K562 (cell line): ENCODE results near the gene ZDHHC15. TPM values are rescaled to one million over a fixed set of nuclear protein-coding genes. Genes with fewer than 3 reads are reported as not detected.

ENCODE experiments used
- ATAC-seq: fragments of 200-7000 bp; cut with Tn5 transposase; 3 replicates; pipeline ENCODE4 v1.9.1; 2020; ENCODE audit warnings: moderate library complexity
- BruUV-seq: library from RNA; stranded (reverse); fragments of 400-500 nt; replicated peaks from 2 replicates; lab custom pipeline; 2021; lab: Mats Ljungman, UMichigan
- CTCF ChIA-PET: fragments of 300-600 bp; formaldehyde crosslinking; extraction: SDS; loops from one replicate; lab custom pipeline; 2021; ENCODE audit warnings: low intra/inter-chr PET ratio; lab: Yijun Ruan, JAX
- POLR2A ChIA-PET: fragments of 300-600, 350-650 bp; sonication (Branson Sonifier 250); formaldehyde crosslinking; extraction: SDS; loops from one replicate; lab custom pipeline; 2021; ENCODE audit warnings: antibody characterized with exemption, inconsistent platforms; lab: Yijun Ruan, JAX
- DNase-seq, 4 experiments: peaks; one replicate each; pipeline versions ENCODE4 v3.0.0 to v3.0.0-alpha.2; 2011 to 2018; ENCODE audit warnings: low spot score in 3 of 4, mixed read lengths in 3 of 4; ENCODE audit errors: extremely low read depth in 1 of 4
- FAIRE-seq: peaks from 2 replicates; lab custom pipeline; 2011; peaks lifted over from hg19 to GRCh38; lab: Jason Lieb, UNC
- H2AFZ ChIP-seq: 2 replicates; pipeline ENCODE4 v1.6.0; 2011; ENCODE audit warnings: low read depth, low read length, control low read depth, inconsistent platforms
- H3K27ac ChIP-seq: fragments of 200-600 bp; 3 replicates; pipeline ENCODE4 v1.8.0; 2011; ENCODE audit warnings: low read depth, mild to moderate bottlenecking, control low read depth, inconsistent platforms, low read length, moderate library complexity, mixed read lengths; ENCODE audit errors: extremely low read depth
- H3K27me3 ChIP-seq, 2 experiments: fragments of 300-600 bp in 1 of 2; 2 replicates in 1 of 2; 3 replicates in 1 of 2; pipeline versions ENCODE4 v1.6.0 to v1.8.0; 2011; ENCODE audit warnings: inconsistent platforms in 2 of 2, low read length in 2 of 2, mild to moderate bottlenecking in 1 of 2, mixed read lengths in 1 of 2, moderate library complexity in 1 of 2; ENCODE audit not compliant: control insufficient read depth in 2 of 2, insufficient read depth in 2 of 2
- H3K36me3 ChIP-seq: fragments of 300-600 bp; 3 replicates; pipeline ENCODE4 v1.8.0; 2011; ENCODE audit warnings: mild to moderate bottlenecking, low read length, inconsistent platforms; ENCODE audit not compliant: control insufficient read depth, insufficient read depth
- H3K4me1 ChIP-seq, 2 experiments: fragments of 200-600 bp in 1 of 2; replicated peaks in 1 of 2; 2 replicates in 1 of 2; 3 replicates in 1 of 2; pipeline versions ENCODE4 v1.5.1 to v1.8.0; 2011; ENCODE audit warnings: inconsistent platforms in 2 of 2, low read length in 2 of 2, mild to moderate bottlenecking in 1 of 2, mixed read lengths in 1 of 2, moderate library complexity in 1 of 2; ENCODE audit not compliant: control insufficient read depth in 2 of 2, insufficient read depth in 2 of 2
- H3K4me2 ChIP-seq: 2 replicates; pipeline ENCODE4 v1.6.1; 2011; ENCODE audit warnings: low read length, control low read depth, inconsistent platforms, mixed read lengths; ENCODE audit not compliant: insufficient read depth
- H3K4me3 ChIP-seq: fragments of 200-600 bp; sonication (generic), shearing (Covaris generic); 2 replicates; pipeline ENCODE4 v1.5.1; 2016; ENCODE audit warnings: control low read depth, inconsistent platforms
- H3K79me2 ChIP-seq: fragments of 200-600 bp; 3 replicates; pipeline ENCODE4 v1.8.0; 2011; ENCODE audit warnings: low read length, inconsistent platforms; ENCODE audit not compliant: control insufficient read depth, insufficient read depth
- H3K9ac ChIP-seq, 2 experiments: 2 replicates each; pipeline versions ENCODE4 v1.6.0 to v1.6.1; 2011; ENCODE audit warnings: low read depth in 2 of 2, low read length in 2 of 2, control low read depth in 1 of 2, inconsistent platforms in 1 of 2, mild to moderate bottlenecking in 1 of 2, mixed read lengths in 1 of 2; ENCODE audit not compliant: insufficient read depth in 1 of 2
- H3K9me1 ChIP-seq: one replicate; pipeline ENCODE4 v1.6.0; 2011; ENCODE audit warnings: inconsistent platforms, mild to moderate bottlenecking, low read length, moderate library complexity; ENCODE audit not compliant: control insufficient read depth, insufficient read depth
- H3K9me3 ChIP-seq: replicated peaks from 2 replicates; pipeline ENCODE4 v1.5.1; 2011; ENCODE audit warnings: low read depth, low read length, inconsistent platforms; ENCODE audit not compliant: control insufficient read depth, insufficient read depth
- H4K20me1 ChIP-seq: replicated peaks from 2 replicates; pipeline ENCODE4 v1.6.1; 2011; ENCODE audit warnings: low read length, inconsistent platforms, mixed read lengths; ENCODE audit not compliant: control insufficient read depth, insufficient read depth
- EWSR1 ChIP-seq: fragments of 450-650 bp; IDR thresholded peaks from 2 replicates; pipeline ENCODE4 v1.6.1; 2018; ENCODE audit warnings: borderline replicate concordance, mild to moderate bottlenecking, low read depth, moderate library complexity; ENCODE audit not compliant: partially characterized antibody
- FOXJ3 ChIP-seq: sonication (generic); formaldehyde crosslinking; IDR thresholded peaks from 2 replicates; pipeline ENCODE4 v1.4.0; 2020; ENCODE audit warnings: mild to moderate bottlenecking, missing genetic modification reagents
- NFATC3 ChIP-seq: fragments of 450-650 bp; IDR thresholded peaks from 2 replicates; pipeline ENCODE4 v1.6.1; 2017; ENCODE audit warnings: mild to moderate bottlenecking
- SRSF3 ChIP-seq: fragments of 200-400 bp; formaldehyde crosslinking; IDR thresholded peaks from 2 replicates; pipeline ENCODE4 v1.6.1; 2016; ENCODE audit warnings: mild to moderate bottlenecking, low read length, moderate library complexity; ENCODE audit not compliant: insufficient read depth
- TARDBP ChIP-seq: fragments of 450-650 bp; IDR thresholded peaks from 2 replicates; pipeline ENCODE4 v1.6.1; 2016
- ZEB2 ChIP-seq: fragments of 450-650 bp; IDR thresholded peaks from 2 replicates; pipeline ENCODE4 v1.6.1; 2016
- ZNF57 ChIP-seq: fragments of 450-650 bp; formaldehyde crosslinking; IDR thresholded peaks from 2 replicates; pipeline ENCODE4 v1.4.0; 2020; ENCODE audit warnings: mild to moderate bottlenecking, moderate library complexity
- ZNF589 ChIP-seq: fragments of 200-800 bp; sonication (Bioruptor generic); IDR thresholded peaks from 2 replicates; pipeline ENCODE4 v1.6.1; 2016; ENCODE audit warnings: low read depth, missing genetic modification characterization, missing compliant biosample characterization
- WGBS: fragments of 100-300 bp; shearing (Covaris generic); methylation state at CpG from one replicate; pipeline ENCODE4 v1.1.6; 2016; ENCODE audit warnings: low coverage, mixed read lengths; ENCODE audit not compliant: insufficient coverage; ENCODE audit errors: missing lambda C conversion rate; 5-methylcytosine and 5-hydroxymethylcytosine counted together
- in situ Hi-C: fragments of 300-500 bp; cut with MboI; formaldehyde crosslinking; loops from 4 replicates; pipeline ENCODE4 v1.15.0; 2018; ENCODE audit warnings: inconsistent platforms, mixed read lengths
- intact Hi-C: fragments of 100-400 bp; cut with micrococcal nuclease; formaldehyde crosslinking; loops from 2 replicates; pipeline ENCODE4 v1.14.2; 2022
- polyA plus RNA-seq, 8 experiments: library from polyadenylated mRNA; depleted of rRNA in 4 of 8; stranded (reverse) in 5 of 8; unstranded in 3 of 8; fragments of >200 nt; fragmentation: Nextera tagmentation in 2 of 8; fragmentation: Illumina TruSeq in 1 of 8; extraction: Ambion mirVana in 2 of 8; extraction: Trizol in 1 of 8; gene quantifications; 2 replicates each; pipeline versions ENCODE4 v1.2.1 to v1.2.3, GENCODE V29; 2011 to 2014; ENCODE audit warnings: inconsistent platforms in 1 of 8, missing spikeins in 1 of 8
- total RNA-seq, 7 experiments: library from RNA; depleted of rRNA in 6 of 7; stranded (reverse); fragments of >200 nt in 6 of 7; fragmentation: Illumina TruSeq in 2 of 7; extraction: Trizol in 2 of 7; gene quantifications; 2 replicates each; pipeline versions ENCODE4 v1.2.1 to v1.2.3, GENCODE V29; 2011 to 2021; ENCODE audit warnings: low replicate concordance in 1 of 7
- TF ChIP-seq, protein P1 (sequence below): sonication (generic); formaldehyde crosslinking; IDR thresholded peaks from 2 replicates; pipeline ENCODE4 v1.8.1; 2023; ENCODE audit warnings: mild to moderate bottlenecking, missing genetic modification reagents
- TF ChIP-seq, protein P2 (sequence below): fragments of 450-650 bp; formaldehyde crosslinking; IDR thresholded peaks from 2 replicates; pipeline ENCODE4 v1.4.0; 2020; ENCODE audit warnings: mild to moderate bottlenecking, mixed read lengths
- TF ChIP-seq, protein P3 (sequence below): fragments of 250-450 bp; sonication (Bioruptor Pico); IDR thresholded peaks from 2 replicates; pipeline ENCODE4 v1.5.0; 2020; ENCODE audit warnings: mild to moderate bottlenecking
- TF ChIP-seq, protein P4 (sequence below): fragments of 450-650 bp; IDR thresholded peaks from 2 replicates; pipeline ENCODE4 v1.6.1; 2016

The ZDHHC15 gene
- total and polyA plus RNA-seq, 9 of the 15 experiments (the other 6 are each of a cell fraction or from before 2014, with no cell fraction given), result 0.01 to 0.07 (median 0.04) TPM; not detected in 4

- TF ChIP-seq EWSR1 (no peak), ZEB2 (no peak), TARDBP (no peak), ZNF589 (CRISPR knock-in tag) (no peak)
- TF ChIP-seq, protein P1, sequence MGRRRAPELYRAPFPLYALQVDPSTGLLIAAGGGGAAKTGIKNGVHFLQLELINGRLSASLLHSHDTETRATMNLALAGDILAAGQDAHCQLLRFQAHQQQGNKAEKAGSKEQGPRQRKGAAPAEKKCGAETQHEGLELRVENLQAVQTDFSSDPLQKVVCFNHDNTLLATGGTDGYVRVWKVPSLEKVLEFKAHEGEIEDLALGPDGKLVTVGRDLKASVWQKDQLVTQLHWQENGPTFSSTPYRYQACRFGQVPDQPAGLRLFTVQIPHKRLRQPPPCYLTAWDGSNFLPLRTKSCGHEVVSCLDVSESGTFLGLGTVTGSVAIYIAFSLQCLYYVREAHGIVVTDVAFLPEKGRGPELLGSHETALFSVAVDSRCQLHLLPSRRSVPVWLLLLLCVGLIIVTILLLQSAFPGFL, result no peak
- TF ChIP-seq, protein P2, sequence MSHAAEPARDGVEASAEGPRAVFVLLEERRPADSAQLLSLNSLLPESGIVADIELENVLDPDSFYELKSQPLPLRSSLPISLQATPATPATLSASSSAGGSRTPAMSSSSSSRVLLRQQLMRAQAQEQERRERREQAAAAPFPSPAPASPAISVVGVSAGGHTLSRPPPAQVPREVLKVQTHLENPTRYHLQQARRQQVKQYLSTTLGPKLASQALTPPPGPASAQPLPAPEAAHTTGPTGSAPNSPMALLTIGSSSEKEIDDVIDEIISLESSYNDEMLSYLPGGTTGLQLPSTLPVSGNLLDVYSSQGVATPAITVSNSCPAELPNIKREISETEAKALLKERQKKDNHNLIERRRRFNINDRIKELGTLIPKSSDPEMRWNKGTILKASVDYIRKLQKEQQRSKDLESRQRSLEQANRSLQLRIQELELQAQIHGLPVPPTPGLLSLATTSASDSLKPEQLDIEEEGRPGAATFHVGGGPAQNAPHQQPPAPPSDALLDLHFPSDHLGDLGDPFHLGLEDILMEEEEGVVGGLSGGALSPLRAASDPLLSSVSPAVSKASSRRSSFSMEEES (CRISPR knock-in tag), result no peak
Measured at GRCh38 chrX:75366861-75367260, 156.0 kb downstream of the ZDHHC15 start (continued).

DNA sequence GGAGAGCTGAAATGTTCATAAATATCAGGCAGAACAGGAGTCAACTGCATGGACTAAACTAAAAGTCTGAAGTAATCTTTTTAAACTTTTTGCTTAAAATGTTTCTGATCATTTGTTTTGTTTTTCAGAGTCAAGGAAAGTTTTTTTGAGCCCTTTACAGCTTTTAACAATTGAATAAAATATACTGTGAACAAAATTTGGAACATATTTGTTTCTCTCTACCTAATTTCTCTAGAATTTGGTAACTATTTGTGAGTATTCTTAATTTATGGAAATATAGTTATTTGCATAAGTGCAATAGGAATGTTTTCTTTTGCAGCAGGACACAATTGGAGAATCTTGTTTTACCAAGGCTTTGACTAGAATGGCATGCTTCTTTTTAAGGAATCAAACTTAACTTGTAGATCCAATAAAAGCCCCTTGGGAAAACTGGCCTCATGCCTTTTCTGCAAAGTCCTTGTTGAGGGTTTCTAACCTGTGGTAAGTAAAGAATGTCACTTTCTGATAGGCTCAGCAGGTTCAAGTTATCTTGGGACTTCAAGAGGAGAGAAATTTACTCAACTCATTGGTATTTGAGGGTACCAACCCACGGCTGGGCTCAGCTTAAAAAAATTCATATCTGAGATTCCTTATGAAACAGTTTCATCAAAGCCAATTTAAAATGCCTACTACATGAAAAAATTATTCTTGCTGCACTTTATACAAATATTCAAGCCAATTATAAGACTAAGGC, 157.4 kb downstream of the ZDHHC15 start:
- Histone ChIP-seq H3K9me1 (no peaks in the 10 kb centered on the region), H3K27ac (no peak overlapping the region), H3K9me3 (no peaks in the 10 kb centered on the region), H3K9ac (no peak overlapping the region), H3K4me1 (no peaks in the 10 kb centered on the region), H4K20me1 (no peaks in the 10 kb centered on the region), H3K79me2 (no peaks in the 10 kb centered on the region), H3K27me3 (no peaks in the 10 kb centered on the region), H2AFZ (no peak overlapping the region), H3K4me2 (no peak overlapping the region), H3K4me3 (no peak overlapping the region), H3K36me3 (no peaks in the 10 kb centered on the region)
- POLR2A ChIA-PET, result no interaction called here
- DNase-seq, result no peak
- ATAC-seq, result no peak
- FAIRE-seq, result no peak
- BruUV-seq, result no TSS peak
- intact Hi-C loops (no loop called here), in situ Hi-C loops (no loop called here)
- CTCF ChIA-PET, result no interaction called here
- TF ChIP-seq, protein P3, sequence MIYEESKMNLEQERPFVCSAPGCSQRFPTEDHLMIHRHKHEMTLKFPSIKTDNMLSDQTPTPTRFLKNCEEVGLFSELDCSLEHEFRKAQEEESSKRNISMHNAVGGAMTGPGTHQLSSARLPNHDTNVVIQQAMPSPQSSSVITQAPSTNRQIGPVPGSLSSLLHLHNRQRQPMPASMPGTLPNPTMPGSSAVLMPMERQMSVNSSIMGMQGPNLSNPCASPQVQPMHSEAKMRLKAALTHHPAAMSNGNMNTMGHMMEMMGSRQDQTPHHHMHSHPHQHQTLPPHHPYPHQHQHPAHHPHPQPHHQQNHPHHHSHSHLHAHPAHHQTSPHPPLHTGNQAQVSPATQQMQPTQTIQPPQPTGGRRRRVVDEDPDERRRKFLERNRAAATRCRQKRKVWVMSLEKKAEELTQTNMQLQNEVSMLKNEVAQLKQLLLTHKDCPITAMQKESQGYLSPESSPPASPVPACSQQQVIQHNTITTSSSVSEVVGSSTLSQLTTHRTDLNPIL (CRISPR knock-in tag), result no peak
- TF ChIP-seq, protein P4, sequence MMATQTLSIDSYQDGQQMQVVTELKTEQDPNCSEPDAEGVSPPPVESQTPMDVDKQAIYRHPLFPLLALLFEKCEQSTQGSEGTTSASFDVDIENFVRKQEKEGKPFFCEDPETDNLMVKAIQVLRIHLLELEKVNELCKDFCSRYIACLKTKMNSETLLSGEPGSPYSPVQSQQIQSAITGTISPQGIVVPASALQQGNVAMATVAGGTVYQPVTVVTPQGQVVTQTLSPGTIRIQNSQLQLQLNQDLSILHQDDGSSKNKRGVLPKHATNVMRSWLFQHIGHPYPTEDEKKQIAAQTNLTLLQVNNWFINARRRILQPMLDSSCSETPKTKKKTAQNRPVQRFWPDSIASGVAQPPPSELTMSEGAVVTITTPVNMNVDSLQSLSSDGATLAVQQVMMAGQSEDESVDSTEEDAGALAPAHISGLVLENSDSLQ, result no peak
- TF ChIP-seq NFATC3, result no peak
- no peak for TF ChIP-seq FOXJ3
- TF ChIP-seq SRSF3, result no peak
- TF ChIP-seq ZNF57, result no peak
- WGBS, result 0% methylated on average over 1 of the region's 1 CpG
